Erythroblast (primary cell): ENCODE results near the gene ABCA8.
A peak's percentile ranks its signal among the peaks of the same experiment; 100 is the strongest.

ENCODE experiments used
- DNase-seq, 2 experiments: peaks; one replicate each; lab custom pipeline; 2025; lab: John Stamatoyannopoulos, UW
- GATA1 ChIP-seq: IDR thresholded peaks from 2 replicates; pipeline ENCODE4 v1.6.1; 2011; ENCODE audit warnings: low read depth, mild to moderate bottlenecking, control low read depth, low read length, moderate library complexity
- POLR2A ChIP-seq: IDR thresholded peaks from 2 replicates; pipeline ENCODE4 v1.6.1; 2011; ENCODE audit warnings: mild to moderate bottlenecking, low read length

ABCA8 gene

GRCh38 chr17:68910789-68911431, 44.3 kb downstream of the ABCA8 start:
- TF ChIP-seq GATA1 (no peak), POLR2A (no peak)
- no peak for DNase-seq

GRCh38 chr17:68910251-68910705, 44.9 kb downstream of the ABCA8 start:
- TF ChIP-seq GATA1 (no peak), POLR2A (no peak)
- no peak for DNase-seq

- no peak for TF ChIP-seq GATA1
- no peak for TF ChIP-seq POLR2A
- DNase-seq = no peak
Observed at GRCh38 chr17:68909066-68909465, 46.1 kb downstream of the ABCA8 start.

- no peak for DNase-seq
- TF ChIP-seq GATA1 = no peak
- TF ChIP-seq POLR2A = no peak
Observed at GRCh38 chr17:68908045-68908444, 47.1 kb downstream of the ABCA8 start.

GRCh38 chr17:68906638-68907037, 48.6 kb downstream of the ABCA8 start:
- TF ChIP-seq GATA1 (no peak), POLR2A (no peak)
- DNase-seq = peak in 1 of 2 experiments; percentile 1

- DNase-seq = no peak
- TF ChIP-seq GATA1 (no peak), POLR2A (no peak)
Observed at GRCh38 chr17:68903286-68903685, 51.9 kb downstream of the ABCA8 start.

GRCh38 chr17:68897557-68897956, 57.6 kb downstream of the ABCA8 start:
- TF ChIP-seq GATA1 = no peak
- TF ChIP-seq POLR2A = no peak
- no peak for DNase-seq

GRCh38 chr17:68892658-68893057, 62.5 kb downstream of the ABCA8 start:
- no peak for TF ChIP-seq POLR2A
- TF ChIP-seq GATA1 = no peak
- DNase-seq = no peak

- no peak for TF ChIP-seq GATA1
- TF ChIP-seq POLR2A = no peak
- no peak for DNase-seq
Observed at GRCh38 chr17:68892193-68892592, 63.0 kb downstream of the ABCA8 start.

- no peak for TF ChIP-seq POLR2A
- no peak for TF ChIP-seq GATA1
- DNase-seq = no peak
Observed at GRCh38 chr17:68886401-68886800, 68.8 kb downstream of the ABCA8 start.

- no peak for DNase-seq
- TF ChIP-seq POLR2A (no peak), GATA1 (no peak)
Observed at GRCh38 chr17:68884888-68885287, 70.3 kb downstream of the ABCA8 start.

- DNase-seq = no peak
- TF ChIP-seq POLR2A (no peak), GATA1 (no peak)
Observed at GRCh38 chr17:68878226-68878885, 76.8 kb downstream of the ABCA8 start.

- TF ChIP-seq POLR2A (no peak), GATA1 (no peak)
Observed at GRCh38 chr17:68871447-68871846, 83.7 kb downstream of the ABCA8 start.

GRCh38 chr17:68870976-68871375, 84.2 kb downstream of the ABCA8 start:
- DNase-seq = no peak
- no peak for TF ChIP-seq GATA1
- TF ChIP-seq POLR2A = no peak

More at GRCh38 chr17:68871447-68871846, 83.7 kb downstream of the ABCA8 start:
- no peak for DNase-seq

GRCh38 chr17:68870161-68870826, 84.9 kb downstream of the ABCA8 start:
- TF ChIP-seq GATA1 (no peak), POLR2A (no peak)

More at GRCh38 chr17:68870161-68870826, 84.9 kb downstream of the ABCA8 start:
- no peak for DNase-seq
